Activated naive CD4-positive, alpha-beta T cell treated with anti-CD3 and anti-CD28 coated beads for 36 hours (primary cell): Measurements from ENCODE around the gene PINK1. TPM values are rescaled to one million over a fixed set of nuclear protein-coding genes. Genes with fewer than 3 reads are reported as not detected.
A peak's percentile ranks its signal among the peaks of the same experiment; 100 is the strongest.

ENCODE experiments used
- CTCF ChIA-PET: fragments of 350-600 bp; sonication (Branson Sonifier 250); formaldehyde crosslinking; loops from one replicate; lab custom pipeline; 2021; ENCODE audit warnings: antibody characterized with exemption; lab: Charles Lee
- DNase-seq: peaks from one replicate; pipeline ENCODE4 v3.0.0-alpha.2; 2020
- H3K27ac Mint-ChIP-seq: one replicate; pipeline ENCODE4 v1.8.0; 2021; ENCODE audit warnings: mild to moderate bottlenecking, mixed read lengths
- H3K27me3 Mint-ChIP-seq: one replicate; pipeline ENCODE4 v1.8.0; 2021; ENCODE audit warnings: low read depth, mixed read lengths
- H3K36me3 Mint-ChIP-seq: one replicate; pipeline ENCODE4 v1.8.0; 2021; ENCODE audit warnings: low read depth, mixed read lengths
- H3K4me1 Mint-ChIP-seq: one replicate; pipeline ENCODE4 v1.8.0; 2021; ENCODE audit warnings: low read depth, mixed read lengths
- H3K4me3 Mint-ChIP-seq: one replicate; pipeline ENCODE4 v1.8.0; 2021; ENCODE audit warnings: mild to moderate bottlenecking, moderate library complexity, mixed read lengths
- H3K9me3 Mint-ChIP-seq: one replicate; pipeline ENCODE4 v1.8.0; 2021; ENCODE audit warnings: mixed read lengths
- intact Hi-C: fragments of 100-400 bp; cut with micrococcal nuclease; formaldehyde crosslinking; loops from one replicate; pipeline ENCODE4 v1.15.1; 2023
- total RNA-seq, 2 experiments: library from RNA; stranded (reverse); gene quantifications; one replicate each; pipeline ENCODE4 v1.2.3, GENCODE V29; 2021

The PINK1 gene
- total RNA-seq, 2 experiments from 2014 or later, result 1.4 to 1.5 TPM

GRCh38 chr1:20634065-20634593 is 871 bp downstream of the PINK1 start:
- peak; percentile 43 for DNase-seq
- peaks cover 9% of the 10 kb centered on the region for H3K4me1 Mint-ChIP-seq
- CTCF ChIA-PET, result interaction anchor here (0.6 to 4.7 kb wide), 18 partner anchors 9 to 508 kb away, joined by 3 to 28 read pairs (median 4); no protein-coding TSS in a partner anchor

DNA sequence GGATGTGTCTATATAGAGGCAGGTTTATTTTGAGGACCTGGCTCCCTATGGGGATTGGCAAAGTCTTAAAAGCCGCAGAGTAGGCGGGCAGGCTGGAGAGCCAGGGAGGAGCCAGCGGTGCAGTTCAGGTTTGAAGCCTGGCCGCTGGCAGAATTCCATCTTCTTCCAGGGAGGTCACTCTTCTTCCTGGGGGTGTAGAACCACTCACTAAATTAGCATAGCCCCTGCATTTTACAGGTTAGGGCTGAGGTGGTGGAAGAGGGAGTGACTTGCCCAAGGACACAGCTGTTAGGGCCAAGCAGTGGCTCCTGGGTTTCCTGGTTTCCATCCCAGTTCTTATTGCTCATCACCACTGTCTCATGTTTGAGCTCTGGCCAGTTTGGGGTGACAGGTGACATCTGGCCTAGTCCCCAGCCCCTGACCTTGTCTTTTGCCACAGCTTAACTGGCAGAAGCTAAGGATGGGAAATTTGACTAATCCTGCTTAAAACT is 1.4 kb downstream of the PINK1 start:
- Mint-ChIP-seq H3K4me3 (peak overlapping the region; percentile 81), H3K4me1 (peaks cover 9% of the 10 kb centered on the region), H3K9me3 (no peaks in the 10 kb centered on the region), H3K36me3 (no peaks in the 10 kb centered on the region), H3K27ac (no peak overlapping the region), H3K27me3 (no peaks in the 10 kb centered on the region)
- intact Hi-C loops, result loop anchor here (1.0 to 5.0 kb wide), 3 partner anchors 27 to 543 kb away; partner anchors contain the start of genes DDOST and EIF4G3
- CTCF ChIA-PET, result interaction anchor here (1.1 to 4.7 kb wide), 4 partner anchors 29 to 120 kb away, joined by 5 to 28 read pairs (median 7); no protein-coding TSS in a partner anchor
- peak; percentile 24 for DNase-seq

More at GRCh38 chr1:20634065-20634593, 871 bp downstream of the PINK1 start:
- Mint-ChIP-seq H3K27me3 (no peaks in the 10 kb centered on the region), H3K4me3 (peak overlapping the region; percentile 81), H3K9me3 (no peaks in the 10 kb centered on the region), H3K27ac (peak overlapping the region; percentile 30), H3K36me3 (no peaks in the 10 kb centered on the region)
- intact Hi-C loops, result loop anchor here (1.0 to 5.0 kb wide), 3 partner anchors 27 to 543 kb away; partner anchors contain the start of genes DDOST and EIF4G3

- peaks cover 11% of the 10 kb centered on the region for H3K4me1 Mint-ChIP-seq
- no peak overlapping the region for H3K27ac Mint-ChIP-seq
- H3K27me3 Mint-ChIP-seq, result no peaks in the 10 kb centered on the region
- CTCF ChIA-PET, result interaction anchor here (0.8 to 2.7 kb wide), 3 partner anchors 15 to 115 kb away, joined by 3 to 7 read pairs (median 4); no protein-coding TSS in a partner anchor
- intact Hi-C loops, result no loop called here
- H3K9me3 Mint-ChIP-seq, result no peaks in the 10 kb centered on the region
- no peaks in the 10 kb centered on the region for H3K36me3 Mint-ChIP-seq
- DNase-seq, result no peak
- no peak overlapping the region for H3K4me3 Mint-ChIP-seq
Observed at GRCh38 chr1:20636785-20637347, 3.6 kb downstream of the PINK1 start.

GRCh38 chr1:20640183-20640597 is 6.9 kb downstream of the PINK1 start:
- peaks cover 2% of the 10 kb centered on the region for H3K4me1 Mint-ChIP-seq
- no peaks in the 10 kb centered on the region for H3K36me3 Mint-ChIP-seq
- H3K27me3 Mint-ChIP-seq, result no peaks in the 10 kb centered on the region
- H3K9me3 Mint-ChIP-seq, result no peaks in the 10 kb centered on the region
- no peak overlapping the region for H3K4me3 Mint-ChIP-seq
- H3K27ac Mint-ChIP-seq, result no peak overlapping the region
- peak; percentile 80 for DNase-seq
- intact Hi-C loops, result loop anchor here (1.0 kb wide), 2 partner anchors 65 to 118 kb away; no protein-coding TSS in a partner anchor
- CTCF ChIA-PET, result interaction anchor here (0.6 to 2.3 kb wide), 11 partner anchors 9 to 232 kb away, joined by 3 to 10 read pairs (median 4); no protein-coding TSS in a partner anchor

GRCh38 chr1:20641975-20642374 is 8.7 kb downstream of the PINK1 start:
- no peaks in the 10 kb centered on the region for H3K36me3 Mint-ChIP-seq
- H3K9me3 Mint-ChIP-seq, result no peaks in the 10 kb centered on the region
- intact Hi-C loops, result no loop called here
- no peak overlapping the region for H3K27ac Mint-ChIP-seq
- no peak for DNase-seq
- H3K4me3 Mint-ChIP-seq, result no peak overlapping the region
- CTCF ChIA-PET, result interaction anchor here (0.7 to 2.3 kb wide), 4 partner anchors 8 to 116 kb away, joined by 3 to 5 read pairs (median 4); no protein-coding TSS in a partner anchor
- H3K27me3 Mint-ChIP-seq, result no peaks in the 10 kb centered on the region
- peaks cover 2% of the 10 kb centered on the region for H3K4me1 Mint-ChIP-seq

GRCh38 chr1:20643080-20643479 is 9.8 kb downstream of the PINK1 start:
- no peaks in the 10 kb centered on the region for H3K36me3 Mint-ChIP-seq
- no peaks in the 10 kb centered on the region for H3K27me3 Mint-ChIP-seq
- H3K4me1 Mint-ChIP-seq, result peaks cover 2% of the 10 kb centered on the region

DNA sequence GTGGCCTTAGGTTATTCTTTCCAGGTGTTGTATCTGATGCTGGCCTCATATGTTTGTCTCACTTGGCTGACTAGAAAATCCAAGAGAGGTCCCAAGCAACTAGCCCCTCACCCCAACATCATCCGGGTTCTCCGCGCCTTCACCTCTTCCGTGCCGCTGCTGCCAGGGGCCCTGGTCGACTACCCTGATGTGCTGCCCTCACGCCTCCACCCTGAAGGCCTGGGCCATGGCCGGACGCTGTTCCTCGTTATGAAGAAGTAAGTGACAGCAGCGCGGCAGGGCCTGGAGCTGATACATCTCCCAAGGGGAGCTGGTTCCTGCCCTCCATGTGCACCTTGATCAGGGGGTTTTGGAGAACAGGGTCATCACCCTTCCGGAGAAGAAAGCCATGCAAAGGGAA is 11.2 kb downstream of the PINK1 start:
- CTCF ChIA-PET, result no interaction called here
- H3K36me3 Mint-ChIP-seq, result peaks cover under 1% of the 10 kb centered on the region
- no peak overlapping the region for H3K27ac Mint-ChIP-seq
- intact Hi-C loops, result no loop called here
- H3K27me3 Mint-ChIP-seq, result no peaks in the 10 kb centered on the region
- H3K4me1 Mint-ChIP-seq, result peaks cover 2% of the 10 kb centered on the region
- H3K9me3 Mint-ChIP-seq, result no peaks in the 10 kb centered on the region
- H3K4me3 Mint-ChIP-seq, result no peak overlapping the region
- DNase-seq, result no peak

More at GRCh38 chr1:20643080-20643479, 9.8 kb downstream of the PINK1 start:
- Mint-ChIP-seq H3K4me3 (no peak overlapping the region), H3K9me3 (no peaks in the 10 kb centered on the region), H3K27ac (no peak overlapping the region)
- DNase-seq, result no peak
- CTCF ChIA-PET, result interaction anchor here (0.6 to 1.6 kb wide), 4 partner anchors 9 to 1627 kb away, joined by 3 to 5 read pairs (median 3); no protein-coding TSS in a partner anchor
- intact Hi-C loops, result no loop called here

- Mint-ChIP-seq H3K4me3 (no peak overlapping the region), H3K27me3 (no peaks in the 10 kb centered on the region), H3K4me1 (no peaks in the 10 kb centered on the region), H3K27ac (no peak overlapping the region), H3K36me3 (peaks cover 8% of the 10 kb centered on the region), H3K9me3 (no peaks in the 10 kb centered on the region)
- DNase-seq, result no peak
- CTCF ChIA-PET, result interaction anchor here (0.6 to 2.0 kb wide), 4 partner anchors 12 to 538 kb away, joined by 4 to 9 read pairs (median 4); no protein-coding TSS in a partner anchor
- intact Hi-C loops, result no loop called here
Observed at GRCh38 chr1:20645414-20645813, 12.2 kb downstream of the PINK1 start.

DNA sequence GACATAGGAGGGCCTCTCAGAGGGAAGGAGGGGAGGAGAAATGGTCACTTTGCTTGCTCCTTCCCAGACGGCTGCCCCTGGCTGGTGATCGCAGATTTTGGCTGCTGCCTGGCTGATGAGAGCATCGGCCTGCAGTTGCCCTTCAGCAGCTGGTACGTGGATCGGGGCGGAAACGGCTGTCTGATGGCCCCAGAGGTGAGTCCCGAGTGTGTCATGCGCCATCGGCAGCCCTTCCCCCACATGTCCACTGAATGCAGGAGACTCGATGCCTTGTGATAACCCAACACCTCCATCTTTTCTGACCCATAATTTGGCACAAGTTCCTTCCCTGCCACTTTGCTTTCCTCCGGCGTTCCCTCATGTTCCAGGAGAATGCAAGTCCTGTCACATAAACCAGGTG is 15.2 kb downstream of the PINK1 start:
- CTCF ChIA-PET, result interaction anchor here (1.5 to 2.6 kb wide), 2 partner anchors 9 to 49 kb away, joined by 3 to 7 read pairs; no protein-coding TSS in a partner anchor
- intact Hi-C loops, result no loop called here
- no peak for DNase-seq
- no peak overlapping the region for H3K27ac Mint-ChIP-seq
- no peak overlapping the region for H3K4me3 Mint-ChIP-seq
- peaks cover 14% of the 10 kb centered on the region for H3K36me3 Mint-ChIP-seq
- H3K4me1 Mint-ChIP-seq, result no peaks in the 10 kb centered on the region
- H3K27me3 Mint-ChIP-seq, result no peaks in the 10 kb centered on the region
- H3K9me3 Mint-ChIP-seq, result no peaks in the 10 kb centered on the region

DNA sequence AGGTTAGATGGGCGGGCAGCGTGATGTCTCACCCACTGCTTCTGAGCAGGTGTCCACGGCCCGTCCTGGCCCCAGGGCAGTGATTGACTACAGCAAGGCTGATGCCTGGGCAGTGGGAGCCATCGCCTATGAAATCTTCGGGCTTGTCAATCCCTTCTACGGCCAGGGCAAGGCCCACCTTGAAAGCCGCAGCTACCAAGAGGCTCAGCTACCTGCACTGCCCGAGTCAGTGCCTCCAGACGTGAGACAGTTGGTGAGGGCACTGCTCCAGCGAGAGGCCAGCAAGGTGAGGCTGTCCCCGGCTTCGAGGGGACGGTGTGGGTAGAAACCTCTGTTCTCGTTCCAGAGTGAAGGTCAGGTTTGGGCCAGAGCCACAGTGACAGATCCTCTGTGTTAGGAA is 15.7 kb downstream of the PINK1 start:
- no peaks in the 10 kb centered on the region for H3K9me3 Mint-ChIP-seq
- CTCF ChIA-PET, result interaction anchor here (1.6 to 2.6 kb wide), 2 partner anchors 10 to 15 kb away, joined by 3 to 7 read pairs; no protein-coding TSS in a partner anchor
- H3K27ac Mint-ChIP-seq, result no peak overlapping the region
- intact Hi-C loops, result no loop called here
- no peak for DNase-seq
- no peaks in the 10 kb centered on the region for H3K27me3 Mint-ChIP-seq
- H3K4me1 Mint-ChIP-seq, result no peaks in the 10 kb centered on the region
- no peak overlapping the region for H3K4me3 Mint-ChIP-seq
- H3K36me3 Mint-ChIP-seq, result peaks cover 14% of the 10 kb centered on the region

- intact Hi-C loops, result no loop called here
- CTCF ChIA-PET, result no interaction called here
- Mint-ChIP-seq H3K27me3 (no peaks in the 10 kb centered on the region), H3K4me3 (no peak overlapping the region), H3K27ac (no peak overlapping the region), H3K4me1 (peaks cover 8% of the 10 kb centered on the region), H3K36me3 (peaks cover 37% of the 10 kb centered on the region), H3K9me3 (no peaks in the 10 kb centered on the region)
- DNase-seq, result no peak
Observed at GRCh38 chr1:20652300-20652699, 19.0 kb downstream of the PINK1 start.

DNA sequence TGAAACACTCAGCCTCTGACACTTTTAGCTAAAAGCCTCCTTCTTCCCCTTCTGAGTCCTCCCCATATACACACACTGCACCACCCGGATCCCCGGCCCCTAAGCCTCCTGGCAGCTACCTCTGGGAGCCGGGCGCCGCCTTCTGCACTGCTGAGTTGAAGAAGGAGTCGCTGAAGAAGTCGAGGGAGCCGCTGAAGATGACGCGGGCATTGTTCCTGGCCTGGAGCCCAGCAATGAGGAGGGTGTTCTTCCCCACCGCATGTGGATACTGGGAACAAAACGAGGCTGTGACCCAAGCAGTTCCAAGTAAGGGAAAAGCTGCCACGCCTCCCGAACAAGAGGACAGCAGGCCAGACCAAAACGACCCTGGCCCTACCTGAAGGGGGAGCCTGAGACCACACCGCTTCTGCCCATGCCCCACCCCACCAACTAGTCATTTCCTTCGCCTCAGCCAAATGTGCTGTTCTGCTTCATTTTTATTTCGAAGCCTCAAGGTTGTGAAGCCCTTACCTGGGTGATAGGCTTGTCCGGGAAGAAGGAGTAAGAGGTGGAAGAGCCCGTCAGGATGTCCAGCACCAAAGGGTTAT is 20.9 kb downstream of the PINK1 start:
- Mint-ChIP-seq H3K4me1 (peaks cover 22% of the 10 kb centered on the region), H3K9me3 (no peaks in the 10 kb centered on the region), H3K4me3 (no peak overlapping the region), H3K36me3 (peaks cover 40% of the 10 kb centered on the region), H3K27ac (no peak overlapping the region), H3K27me3 (no peaks in the 10 kb centered on the region)
- intact Hi-C loops, result no loop called here
- CTCF ChIA-PET, result interaction anchor here (1.1 kb wide), 1 partner anchor 11 kb away, joined by 3 read pairs; no protein-coding TSS in a partner anchor
- no peak for DNase-seq
